ENCODE measurements around the gene TMEM8B.

The TMEM8B gene

GRCh38 chr9:35863583-35863982 lies 34.6 kb downstream of the TMEM8B start:
- Histone ChIP-seq H2AFZ (ENCODE audit: low read length) (no peak overlapping the region), H3K4me1 (ENCODE audit: control insufficient read depth in 2 of 2, insufficient read depth in 1 of 2, low read depth in 1 of 2, low read length in 2 of 2) (peaks cover 0 to 7% of the 10 kb centered on the region in 2 donors), H3K14ac (ENCODE audit: low read length) (no peak overlapping the region), H3K18ac (ENCODE audit: low read length) (no peak overlapping the region), H4K8ac (ENCODE audit: low read depth, low read length) (no peak overlapping the region), H3K79me1 (ENCODE audit: low read depth, low read length) (no peaks in the 10 kb centered on the region), H2BK12ac (ENCODE audit: low read length) (no peak overlapping the region), H3K9me3 (replicated peaks in 1 of 2; ENCODE audit: control insufficient read depth in 2 of 2, insufficient read depth in 1 of 2, low read depth in 1 of 2, low read length in 2 of 2) (no peaks in the 10 kb centered on the region), H3K36me3 (replicated peaks in 1 of 2; ENCODE audit: control insufficient read depth in 2 of 2, insufficient read depth in 2 of 2, low read length in 2 of 2) (no peaks in the 10 kb centered on the region), H3K4me2 (ENCODE audit: insufficient read depth, low read length, poor library complexity, severe bottlenecking) (no peak overlapping the region), H2BK15ac (ENCODE audit: low read length) (no peak overlapping the region), H3K4ac (ENCODE audit: low read length) (no peak overlapping the region), H3K27ac (replicated peaks; ENCODE audit: low read length) (no peak overlapping the region), H3K9ac (ENCODE audit: low read depth, low read length, poor library complexity) (no peak overlapping the region), H2BK5ac (ENCODE audit: low read length) (no peak overlapping the region), H3K23ac (ENCODE audit: low read depth, low read length, poor library complexity) (no peak overlapping the region), H2BK120ac (ENCODE audit: low read depth, low read length) (no peak overlapping the region), H3K4me3 (ENCODE audit: low read length in 2 of 2) (no peak overlapping the region), H4K91ac (ENCODE audit: low read depth, low read length, poor library complexity) (no peak overlapping the region), H3K27me3 (ENCODE audit: control insufficient read depth in 3 of 3, insufficient read depth in 3 of 3, low read depth in 1 of 3, low read length in 3 of 3) (peaks cover 0 to 11% (median 0%) of the 10 kb centered on the region in 3 experiments), H2AK5ac (ENCODE audit: low read depth, low read length) (no peak overlapping the region)
- WGBS, 2 donors (ENCODE audit: extremely low coverage in 2 of 2, insufficient read length in 2 of 2, insufficient replicate concordance in 1 of 2) = no CpG with 5 or more reads among the region's 8 CpGs
- DNase-seq (ENCODE audit: low spot score) = no peak

- Histone ChIP-seq H3K18ac (ENCODE audit: low read length) (no peak overlapping the region), H3K9ac (ENCODE audit: low read depth, low read length, poor library complexity) (no peak overlapping the region), H2BK5ac (ENCODE audit: low read length) (no peak overlapping the region), H3K4ac (ENCODE audit: low read length) (no peak overlapping the region), H3K36me3 (replicated peaks in 1 of 2; ENCODE audit: control insufficient read depth in 2 of 2, insufficient read depth in 2 of 2, low read length in 2 of 2) (no peaks in the 10 kb centered on the region), H3K23ac (ENCODE audit: low read depth, low read length, poor library complexity) (no peak overlapping the region), H3K9me3 (replicated peaks in 1 of 2; ENCODE audit: control insufficient read depth in 2 of 2, insufficient read depth in 1 of 2, low read depth in 1 of 2, low read length in 2 of 2) (peaks cover 0 to 3% of the 10 kb centered on the region in 2 donors), H2BK15ac (ENCODE audit: low read length) (no peak overlapping the region), H3K27me3 (ENCODE audit: control insufficient read depth in 3 of 3, insufficient read depth in 3 of 3, low read depth in 1 of 3, low read length in 3 of 3) (peaks cover 0 to 14% (median 0%) of the 10 kb centered on the region in 3 experiments), H4K8ac (ENCODE audit: low read depth, low read length) (no peak overlapping the region), H2BK120ac (ENCODE audit: low read depth, low read length) (no peak overlapping the region), H4K91ac (ENCODE audit: low read depth, low read length, poor library complexity) (no peak overlapping the region), H3K4me2 (ENCODE audit: insufficient read depth, low read length, poor library complexity, severe bottlenecking) (no peak overlapping the region), H3K4me3 (ENCODE audit: low read length in 2 of 2) (no peak overlapping the region), H2AK5ac (ENCODE audit: low read depth, low read length) (no peak overlapping the region), H3K4me1 (ENCODE audit: control insufficient read depth in 2 of 2, insufficient read depth in 1 of 2, low read depth in 1 of 2, low read length in 2 of 2) (peaks cover 0 to 10% of the 10 kb centered on the region in 2 donors), H2AFZ (ENCODE audit: low read length) (no peak overlapping the region), H3K79me1 (ENCODE audit: low read depth, low read length) (no peaks in the 10 kb centered on the region), H2BK12ac (ENCODE audit: low read length) (no peak overlapping the region), H3K27ac (replicated peaks; ENCODE audit: low read length) (no peak overlapping the region), H3K14ac (ENCODE audit: low read length) (no peak overlapping the region)
- no CpG with 5 or more reads among the region's 8 CpGs for WGBS, 2 donors (ENCODE audit: extremely low coverage in 2 of 2, insufficient read length in 2 of 2, insufficient replicate concordance in 1 of 2)
- no peak for DNase-seq (ENCODE audit: low spot score)
Measured at GRCh38 chr9:35864695-35865255, 35.7 kb downstream of the TMEM8B start.

- no peak overlapping the region for H3K4ac ChIP-seq (ENCODE audit: low read length)
- H3K27me3 ChIP-seq (ENCODE audit: control insufficient read depth in 3 of 3, insufficient read depth in 3 of 3, low read depth in 1 of 3, low read length in 3 of 3) = peaks cover 0 to 14% (median 0%) of the 10 kb centered on the region in 3 experiments
- H2BK5ac ChIP-seq (ENCODE audit: low read length) = no peak overlapping the region
- H3K4me3 ChIP-seq (ENCODE audit: low read length in 2 of 2) = no peak overlapping the region
- H2BK12ac ChIP-seq (ENCODE audit: low read length) = no peak overlapping the region
- H3K79me1 ChIP-seq (ENCODE audit: low read depth, low read length) = no peaks in the 10 kb centered on the region
- H3K14ac ChIP-seq (ENCODE audit: low read length) = no peak overlapping the region
- peak overlapping the region; percentile 34 for H2AK5ac ChIP-seq (ENCODE audit: low read depth, low read length)
- no peak overlapping the region for H3K9ac ChIP-seq (ENCODE audit: low read depth, low read length, poor library complexity)
- no peak for DNase-seq (ENCODE audit: low spot score)
- H3K4me2 ChIP-seq (ENCODE audit: insufficient read depth, low read length, poor library complexity, severe bottlenecking) = no peak overlapping the region
- no peaks in the 10 kb centered on the region for H3K36me3 ChIP-seq (replicated peaks in 1 of 2; ENCODE audit: control insufficient read depth in 2 of 2, insufficient read depth in 2 of 2, low read length in 2 of 2)
- H3K4me1 ChIP-seq (ENCODE audit: control insufficient read depth in 2 of 2, insufficient read depth in 1 of 2, low read depth in 1 of 2, low read length in 2 of 2) = peaks cover 0 to 6% of the 10 kb centered on the region in 2 donors
- no CpG with 5 or more reads among the region's 4 CpGs for WGBS, 2 donors (ENCODE audit: extremely low coverage in 2 of 2, insufficient read length in 2 of 2, insufficient replicate concordance in 1 of 2)
- no peak overlapping the region for H3K18ac ChIP-seq (ENCODE audit: low read length)
- H4K8ac ChIP-seq (ENCODE audit: low read depth, low read length) = no peak overlapping the region
- H4K91ac ChIP-seq (ENCODE audit: low read depth, low read length, poor library complexity) = no peak overlapping the region
- H3K9me3 ChIP-seq (replicated peaks in 1 of 2; ENCODE audit: control insufficient read depth in 2 of 2, insufficient read depth in 1 of 2, low read depth in 1 of 2, low read length in 2 of 2) = peaks cover 2 to 4% of the 10 kb centered on the region in 2 donors
- no peak overlapping the region for H2BK120ac ChIP-seq (ENCODE audit: low read depth, low read length)
- no peak overlapping the region for H2BK15ac ChIP-seq (ENCODE audit: low read length)
- H3K23ac ChIP-seq (ENCODE audit: low read depth, low read length, poor library complexity) = no peak overlapping the region
- H2AFZ ChIP-seq (ENCODE audit: low read length) = no peak overlapping the region
- H3K27ac ChIP-seq (replicated peaks; ENCODE audit: low read length) = no peak overlapping the region
Measured at GRCh38 chr9:35867538-35867937, 38.5 kb downstream of the TMEM8B start.

- Histone ChIP-seq H3K9me3 (replicated peaks in 1 of 2; ENCODE audit: control insufficient read depth in 2 of 2, insufficient read depth in 1 of 2, low read depth in 1 of 2, low read length in 2 of 2) (peaks cover 2 to 4% of the 10 kb centered on the region in 2 donors), H3K79me1 (ENCODE audit: low read depth, low read length) (no peaks in the 10 kb centered on the region), H3K4me1 (ENCODE audit: control insufficient read depth in 2 of 2, insufficient read depth in 1 of 2, low read depth in 1 of 2, low read length in 2 of 2) (peaks cover 0 to 6% of the 10 kb centered on the region in 2 donors), H3K27ac (replicated peaks; ENCODE audit: low read length) (no peak overlapping the region), H3K4ac (ENCODE audit: low read length) (no peak overlapping the region), H3K36me3 (replicated peaks in 1 of 2; ENCODE audit: control insufficient read depth in 2 of 2, insufficient read depth in 2 of 2, low read length in 2 of 2) (no peaks in the 10 kb centered on the region), H2BK120ac (ENCODE audit: low read depth, low read length) (no peak overlapping the region), H4K91ac (ENCODE audit: low read depth, low read length, poor library complexity) (peak overlapping the region; percentile 59), H3K23ac (ENCODE audit: low read depth, low read length, poor library complexity) (no peak overlapping the region), H3K9ac (ENCODE audit: low read depth, low read length, poor library complexity) (no peak overlapping the region), H4K8ac (ENCODE audit: low read depth, low read length) (no peak overlapping the region), H2BK12ac (ENCODE audit: low read length) (no peak overlapping the region), H3K4me3 (ENCODE audit: low read length in 2 of 2) (no peak overlapping the region), H3K14ac (ENCODE audit: low read length) (no peak overlapping the region), H3K18ac (ENCODE audit: low read length) (peak overlapping the region; percentile 19), H2AFZ (ENCODE audit: low read length) (no peak overlapping the region), H2BK15ac (ENCODE audit: low read length) (no peak overlapping the region), H2BK5ac (ENCODE audit: low read length) (no peak overlapping the region), H2AK5ac (ENCODE audit: low read depth, low read length) (peak overlapping the region; percentile 43), H3K27me3 (ENCODE audit: control insufficient read depth in 3 of 3, insufficient read depth in 3 of 3, low read depth in 1 of 3, low read length in 3 of 3) (peaks cover 0 to 7% (median 0%) of the 10 kb centered on the region in 3 experiments), H3K4me2 (ENCODE audit: insufficient read depth, low read length, poor library complexity, severe bottlenecking) (no peak overlapping the region)
- WGBS, 2 donors (ENCODE audit: extremely low coverage in 2 of 2, insufficient read length in 2 of 2, insufficient replicate concordance in 1 of 2) = no CpG with 5 or more reads among the region's 2 CpGs
- DNase-seq (ENCODE audit: low spot score) = no peak
Measured at GRCh38 chr9:35868933-35869332, 39.9 kb downstream of the TMEM8B start.
